ENCODE data around the gene HYAL2. TPM values are rescaled to one million over a fixed set of nuclear protein-coding genes. Genes with fewer than 3 reads are reported as not detected.
A peak's percentile ranks its signal among the peaks of the same experiment; 100 is the strongest.

Gene HYAL2
- polyA plus RNA-seq, 3 donors: 18.3 to 25.8 (median 18.9) TPM

- H3K27ac Mint-ChIP-seq: no peak overlapping the region
- Histone ChIP-seq H3K4me2 (replicated peaks; ENCODE audit: extremely low read depth, low read length, poor library complexity, severe bottlenecking) (no peak overlapping the region), H3K27ac (ENCODE audit: low read depth in 1 of 2, low read length in 2 of 2) (no peak overlapping the region), H3K4me1 (ENCODE audit: control insufficient read depth in 1 of 2, insufficient read depth in 2 of 2, low read length in 2 of 2) (peaks cover 16 to 34% of the 10 kb centered on the region in 2 donors), H3K36me3 (replicated peaks in 1 of 2; ENCODE audit: control insufficient read depth in 1 of 2, insufficient read depth in 2 of 2, low read length in 2 of 2) (no peaks in the 10 kb centered on the region), H3K9me3 (replicated peaks in 1 of 2; ENCODE audit: control insufficient read depth in 1 of 2, insufficient read depth in 1 of 2, low read length in 2 of 2) (peaks cover 3 to 11% of the 10 kb centered on the region in 2 donors), H3K9ac (ENCODE audit: insufficient read depth, low read length, poor library complexity, severe bottlenecking) (no peak overlapping the region), H3K27me3 (ENCODE audit: control insufficient read depth in 2 of 2, insufficient read depth in 2 of 2, low read length in 2 of 2) (peaks cover 24 to 50% of the 10 kb centered on the region in 2 donors), H3K79me2 (ENCODE audit: insufficient read depth, low read length) (no peaks in the 10 kb centered on the region), H4K20me1 (ENCODE audit: insufficient read depth, low read length) (no peaks in the 10 kb centered on the region), H3K4me3 (replicated peaks in 1 of 3; ENCODE audit: low read depth in 2 of 3, low read length in 3 of 3) (no peak overlapping the region), H2AFZ (ENCODE audit: insufficient read depth, low read depth, low read length, poor library complexity, severe bottlenecking) (no peak overlapping the region)
- H3K4me1 Mint-ChIP-seq: peaks cover 26% of the 10 kb centered on the region
- H3K4me3 Mint-ChIP-seq: peak overlapping the region in 1 of 2 donors; percentile 84
- H3K9me3 Mint-ChIP-seq: peaks cover 0 to 18% (median 13%) of the 10 kb centered on the region in 7 donors
- DNase-seq: peak in 2 of 3 donors; percentile 61 to 77
- peaks cover 6 to 8% of the 10 kb centered on the region in 2 donors for H3K36me3 Mint-ChIP-seq
- WGBS (ENCODE audit: insufficient coverage): 6% methylated on average over 17 of the region's 26 CpGs
- intact Hi-C loops (cut with micrococcal nuclease): loop anchor here in 1 of 2 donors (5.0 kb wide), 1 partner anchor 152 kb away; no protein-coding TSS in a partner anchor
- peaks cover 45 to 62% (median 61%) of the 10 kb centered on the region in 3 donors for H3K27me3 Mint-ChIP-seq (ENCODE audit: low read depth in 3 of 3)
- TF ChIP-seq CTCF (IDR thresholded peaks at IDR 0.05): peak; percentile 92
Measured at GRCh38 chr3:50274371-50275104, 48.0 kb downstream of the HYAL2 start.

GRCh38 chr3:50273689-50274065 lies 48.9 kb downstream of the HYAL2 start:
- WGBS (ENCODE audit: insufficient coverage): 31% methylated on average over 28 of the region's 31 CpGs
- Histone ChIP-seq H3K36me3 (replicated peaks in 1 of 2; ENCODE audit: control insufficient read depth in 1 of 2, insufficient read depth in 2 of 2, low read length in 2 of 2) (no peaks in the 10 kb centered on the region), H3K4me1 (ENCODE audit: control insufficient read depth in 1 of 2, insufficient read depth in 2 of 2, low read length in 2 of 2) (peaks cover 16 to 34% of the 10 kb centered on the region in 2 donors), H2AFZ (ENCODE audit: insufficient read depth, low read depth, low read length, poor library complexity, severe bottlenecking) (peak overlapping the region; percentile 79), H3K9me3 (replicated peaks in 1 of 2; ENCODE audit: control insufficient read depth in 1 of 2, insufficient read depth in 1 of 2, low read length in 2 of 2) (peaks cover 3 to 11% of the 10 kb centered on the region in 2 donors), H3K4me2 (replicated peaks; ENCODE audit: extremely low read depth, low read length, poor library complexity, severe bottlenecking) (peak overlapping the region; percentile 82), H4K20me1 (ENCODE audit: insufficient read depth, low read length) (no peaks in the 10 kb centered on the region), H3K4me3 (replicated peaks in 1 of 3; ENCODE audit: low read depth in 2 of 3, low read length in 3 of 3) (peak overlapping the region in 1 of 3 experiments; percentile 72), H3K27me3 (ENCODE audit: control insufficient read depth in 2 of 2, insufficient read depth in 2 of 2, low read length in 2 of 2) (peaks cover 24 to 50% of the 10 kb centered on the region in 2 donors), H3K9ac (ENCODE audit: insufficient read depth, low read length, poor library complexity, severe bottlenecking) (peak overlapping the region; percentile 54), H3K27ac (ENCODE audit: low read depth in 1 of 2, low read length in 2 of 2) (no peak overlapping the region), H3K79me2 (ENCODE audit: insufficient read depth, low read length) (no peaks in the 10 kb centered on the region)
- Mint-ChIP-seq H3K27me3 (ENCODE audit: low read depth in 3 of 3) (peaks cover 47 to 64% (median 60%) of the 10 kb centered on the region in 3 donors), H3K4me3 (peak overlapping the region in 1 of 2 donors; percentile 84), H3K4me1 (peaks cover 26% of the 10 kb centered on the region), H3K27ac (no peak overlapping the region), H3K9me3 (peaks cover 0 to 18% (median 13%) of the 10 kb centered on the region in 7 donors), H3K36me3 (peaks cover 6 to 8% of the 10 kb centered on the region in 2 donors)
- intact Hi-C loops (cut with micrococcal nuclease): loop anchor here (1.0 to 5.0 kb wide), 5 partner anchors 46 to 153 kb away; no protein-coding TSS in a partner anchor
- no peak for DNase-seq
- no peak for TF ChIP-seq CTCF (IDR thresholded peaks at IDR 0.05)

Data from CD14-positive monocyte (primary cell).